NCI-H510A treated with DMSO at 0.1 percent for 48 hours (cell line): ENCODE results near the gene FOXL3.
"Not testable (repeated sequence)": the region's sequence is repeated elsewhere in the genome, so short reads cannot be mapped to it uniquely, and the experiment has no call there.

Experiments
- DNase-seq: peaks from one replicate; lab custom pipeline; 2025; lab: John Stamatoyannopoulos, UW

The FOXL3 gene

GRCh38 chr7:289756-290553, at the start of gene FOXL3:
Gene FOXL3 (plus strand): TSS chr7:290170. CDS start chr7:290170, 0 bp downstream.
- no peak for DNase-seq

DNA sequence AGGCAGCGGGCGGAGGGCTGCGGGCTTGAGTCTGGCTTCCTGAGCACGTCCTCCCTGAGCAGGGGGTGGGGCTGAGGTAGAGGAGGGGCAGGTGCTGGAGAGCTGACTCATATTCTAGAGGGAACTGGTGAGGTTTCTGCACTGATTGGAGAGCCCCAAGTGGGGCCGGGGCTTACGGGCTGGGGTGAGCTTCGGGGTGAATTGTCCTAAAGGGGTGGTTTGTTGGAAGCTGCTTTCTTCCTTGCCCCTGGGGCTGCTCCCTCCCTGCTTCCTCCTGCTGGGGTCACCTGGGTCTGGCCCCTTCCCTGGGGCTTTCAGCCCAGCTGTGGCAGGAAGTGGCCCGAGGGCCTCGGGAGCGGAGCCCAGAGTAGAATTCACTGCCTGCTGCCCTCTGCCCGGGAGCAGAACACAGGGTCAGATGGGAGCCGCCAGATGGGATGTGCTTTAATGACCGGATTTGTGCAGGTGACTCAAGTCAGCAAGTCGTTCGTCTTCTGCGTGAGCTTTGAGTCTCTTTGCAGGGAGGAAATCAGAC, 49.0 kb upstream of the FOXL3 start:
- no peak for DNase-seq

- no peak for DNase-seq
These were observed 48.5 kb upstream of the FOXL3 start for GRCh38 chr7:241513-241912.

DNA sequence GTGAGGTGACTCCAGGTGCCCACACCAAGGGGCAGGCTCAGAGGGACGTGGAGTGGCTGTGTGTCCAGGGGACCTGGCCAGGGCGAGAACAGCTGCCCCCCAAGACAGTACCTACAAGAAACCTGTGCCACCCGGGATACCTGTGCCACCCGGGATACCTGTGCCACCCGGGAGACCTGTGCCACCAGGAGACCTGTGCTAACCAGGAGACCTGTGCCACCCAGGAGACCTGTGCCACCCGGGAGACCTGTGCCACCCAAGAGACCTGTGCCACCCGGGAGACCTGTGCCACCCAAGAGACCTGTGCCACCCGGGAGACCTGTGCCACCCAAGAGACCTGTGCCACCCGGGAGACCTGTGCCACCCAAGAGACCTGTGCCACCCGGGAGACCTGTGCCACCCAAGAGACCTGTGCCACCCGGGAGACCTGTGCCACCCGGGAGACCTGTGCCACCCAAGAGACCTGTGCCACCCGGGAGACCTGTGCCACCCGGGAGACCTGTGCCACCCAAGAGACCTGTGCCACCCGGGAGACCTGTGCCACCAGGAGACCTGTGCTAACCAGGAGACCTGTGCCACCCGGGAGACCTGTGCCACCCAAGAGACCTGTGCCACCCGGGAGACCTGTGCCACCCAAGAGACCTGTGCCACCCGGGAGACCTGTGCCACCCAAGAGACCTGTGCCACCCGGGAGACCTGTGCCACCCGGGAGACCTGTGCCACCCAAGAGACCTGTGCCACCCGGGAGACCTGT, 47.0 kb upstream of the FOXL3 start:
- not testable (repeated sequence) for DNase-seq

- DNase-seq: not testable (repeated sequence)
These were observed 46.4 kb upstream of the FOXL3 start for GRCh38 chr7:243580-243978.

DNA sequence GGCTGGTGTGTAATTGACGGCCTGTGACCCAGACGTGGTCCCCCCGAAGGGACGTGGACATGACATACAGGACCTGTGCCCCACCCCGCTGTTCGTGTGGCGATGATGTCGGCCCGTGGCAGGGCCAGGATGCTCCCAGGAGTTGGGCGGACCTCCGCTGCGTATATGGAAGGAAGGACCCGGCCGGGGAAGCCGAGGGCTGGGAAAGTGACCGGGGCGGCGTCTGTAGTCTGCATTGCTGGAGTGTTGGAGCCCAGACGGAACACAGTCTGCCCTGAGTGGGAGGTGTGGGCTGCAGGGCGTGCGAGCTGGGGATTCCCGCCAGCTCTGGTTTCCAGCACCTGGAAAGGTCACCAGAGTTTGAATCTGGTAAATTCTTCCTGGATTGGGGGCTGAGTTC, 45.0 kb upstream of the FOXL3 start:
- DNase-seq: no peak

GRCh38 chr7:245574-246295, 44.2 kb upstream of the FOXL3 start:
- DNase-seq: no peak

- no peak for DNase-seq
These were observed 43.5 kb upstream of the FOXL3 start for GRCh38 chr7:246451-246850.

DNA sequence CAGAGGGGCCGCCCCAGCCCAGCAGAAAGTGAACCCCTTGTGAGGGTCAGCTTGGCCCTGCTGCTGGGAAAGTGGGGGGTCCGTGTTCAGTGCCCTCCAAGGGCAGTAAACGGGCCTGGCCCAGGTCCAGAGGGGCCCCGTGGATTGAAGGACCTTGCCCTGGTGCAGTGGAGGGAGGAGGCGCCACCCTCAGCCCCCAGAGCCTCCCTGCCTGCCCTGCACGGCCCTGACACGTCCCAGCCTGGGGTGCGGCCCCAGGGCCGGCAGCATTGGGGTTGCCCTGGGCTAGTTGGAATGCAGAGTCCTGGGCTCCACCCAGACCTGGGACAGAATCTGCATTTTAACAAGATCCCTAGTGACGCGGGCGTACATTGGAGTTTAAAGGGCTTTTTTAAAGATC, 42.8 kb upstream of the FOXL3 start:
- DNase-seq: no peak

DNA sequence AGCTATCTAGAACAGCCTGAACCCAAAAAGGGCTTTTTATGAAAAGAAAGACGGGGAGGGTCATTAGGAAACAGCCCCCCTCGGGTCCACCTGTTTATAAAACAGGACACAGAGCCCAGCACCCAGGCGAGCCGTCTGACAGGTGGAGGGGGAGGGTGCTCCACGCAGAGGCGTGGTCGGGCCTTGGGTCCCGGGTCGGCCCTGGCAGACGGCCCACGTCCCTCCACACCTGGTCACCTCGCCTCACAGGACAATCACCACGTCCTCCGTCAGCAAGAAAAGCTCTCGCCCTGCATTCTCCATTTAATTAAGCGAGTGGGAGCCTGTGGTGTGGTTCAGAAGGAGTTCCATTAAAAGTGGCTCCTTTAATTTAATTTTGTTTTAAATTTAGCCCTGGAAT, 42.3 kb upstream of the FOXL3 start:
- no peak for DNase-seq

GRCh38 chr7:248732-249435, 41.1 kb upstream of the FOXL3 start:
- no peak for DNase-seq

GRCh38 chr7:249989-250388, 40.0 kb upstream of the FOXL3 start:
- DNase-seq: no peak

- no peak for DNase-seq
These were observed 39.4 kb upstream of the FOXL3 start for GRCh38 chr7:250523-250922.

GRCh38 chr7:251005-251404, 39.0 kb upstream of the FOXL3 start:
- DNase-seq: no peak

GRCh38 chr7:251446-252175, 38.4 kb upstream of the FOXL3 start:
- DNase-seq: no peak

DNA sequence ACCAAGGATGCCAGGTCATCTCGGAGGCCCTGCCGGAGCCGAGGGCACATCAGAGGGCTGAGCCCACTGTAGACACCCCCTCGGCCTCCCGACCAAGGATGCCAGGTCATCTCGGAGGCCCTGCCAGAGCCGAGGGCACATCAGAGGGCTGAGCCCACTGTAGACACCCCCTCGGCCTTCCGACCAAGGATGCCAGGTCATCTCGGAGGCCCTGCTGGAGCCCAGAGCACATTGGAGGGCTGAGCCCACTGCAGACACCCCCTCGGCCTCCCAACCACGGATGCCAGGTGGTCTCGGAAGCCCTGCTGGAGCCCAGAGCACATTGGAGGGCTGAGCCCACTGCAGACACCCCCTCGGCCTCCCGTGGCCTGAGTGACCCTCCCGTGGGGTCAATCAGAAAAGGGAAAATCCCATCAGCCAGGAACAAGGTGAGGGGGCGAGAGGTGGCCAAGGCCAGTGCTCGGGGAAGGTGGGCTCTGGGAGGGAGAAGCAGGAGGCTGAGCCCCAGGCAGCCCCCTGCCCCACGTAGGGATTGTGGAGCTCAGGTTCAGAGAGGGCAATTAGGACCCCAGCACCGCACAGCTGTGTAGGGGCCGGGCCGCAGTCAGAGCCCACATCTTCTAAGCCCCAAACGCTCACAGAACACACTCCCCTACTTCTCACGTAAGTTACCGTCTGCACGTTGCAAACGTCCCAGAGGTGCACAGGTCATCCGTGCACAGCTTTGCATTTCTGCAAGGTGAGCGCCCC, 37.6 kb upstream of the FOXL3 start:
- DNase-seq: no peak

- no peak for DNase-seq
These were observed 37.0 kb upstream of the FOXL3 start for GRCh38 chr7:252981-253380.

DNA sequence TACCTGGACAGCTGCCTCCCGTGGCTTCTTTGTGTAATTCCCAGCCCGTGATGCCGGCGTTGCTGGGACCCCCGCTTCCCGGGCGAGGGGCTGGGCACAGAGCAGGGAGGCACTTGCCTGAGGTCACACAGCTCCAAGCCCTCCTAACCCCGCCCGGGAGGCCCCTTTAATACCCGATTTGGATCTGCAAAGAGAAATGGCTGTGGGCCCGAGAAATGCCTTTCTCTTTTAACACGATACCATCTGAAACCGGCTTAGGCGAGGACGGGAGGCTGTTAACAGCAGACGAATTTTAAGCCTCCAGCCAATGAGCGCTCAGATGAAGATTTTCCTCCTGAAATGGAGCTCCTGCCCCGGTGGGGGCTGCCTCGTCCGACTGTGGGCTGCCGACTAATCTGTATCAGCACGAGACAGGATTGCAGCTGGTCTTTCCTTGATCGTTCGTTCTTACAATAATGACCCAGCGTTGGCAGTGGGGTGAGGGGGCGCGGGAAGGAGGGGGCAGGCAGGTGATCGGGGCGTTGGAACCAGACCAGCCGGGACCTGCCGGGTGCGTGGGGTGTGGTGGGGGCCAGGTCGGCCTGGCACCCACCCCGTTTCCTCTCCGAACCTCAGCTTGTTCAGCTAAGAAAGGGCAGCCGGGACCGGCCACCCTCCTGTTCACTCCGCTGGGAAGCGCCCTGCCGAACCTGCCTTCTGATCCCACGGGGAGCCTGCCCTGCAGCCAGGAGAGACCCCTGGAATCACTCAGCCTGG, 36.2 kb upstream of the FOXL3 start:
- no peak for DNase-seq

DNA sequence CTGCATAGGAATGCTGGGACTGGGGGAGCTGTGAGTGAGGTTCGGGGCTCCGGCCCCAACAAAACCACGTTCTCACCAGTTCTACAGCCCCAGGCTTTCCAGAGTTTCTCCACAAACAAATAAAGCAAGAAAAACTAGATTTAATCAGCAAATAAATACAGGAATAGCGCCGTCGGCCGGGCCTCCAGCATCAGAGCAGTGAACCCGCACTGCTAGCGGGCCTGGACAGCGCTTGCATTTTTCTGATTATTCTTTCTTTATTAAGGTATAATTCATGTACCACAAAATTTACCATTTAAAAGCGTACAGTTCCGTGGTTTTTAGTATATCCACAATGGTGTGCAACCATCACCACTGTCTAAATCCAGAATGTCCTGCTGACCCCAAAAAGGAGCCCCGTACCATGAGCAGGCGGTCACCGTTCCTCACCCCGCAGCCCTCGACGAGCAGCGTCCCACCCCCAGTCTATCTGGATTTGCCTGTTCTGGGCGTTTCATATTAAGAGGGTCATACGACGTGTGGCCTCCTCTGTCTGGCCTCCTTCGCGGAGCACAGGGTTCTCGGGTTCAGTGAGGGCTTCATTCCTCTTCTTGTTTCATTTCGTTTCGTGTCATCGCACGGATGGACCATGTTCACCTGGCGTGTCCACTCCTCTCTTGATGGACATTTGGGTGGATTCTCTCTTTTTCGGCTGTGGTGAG, 35.5 kb upstream of the FOXL3 start:
- DNase-seq: no peak
